DOHH2 (cell line): ENCODE results near the gene TGFBR2.

Experiments used
- CTCF ChIP-seq: fragments of 200-600 bp; sonication (generic); IDR thresholded peaks from one replicate; pipeline ENCODE4 v1.5.1; 2014; ENCODE audit warnings: antibody characterized with exemption, mild to moderate bottlenecking, low read depth, low read length; ENCODE audit not compliant: poor library complexity, severe bottlenecking
- EZH2phosphoT487 ChIP-seq: fragments of 200-600 bp; sonication (generic); IDR thresholded peaks from 2 replicates; pipeline ENCODE4 v1.6.1; 2017; ENCODE audit warnings: borderline replicate concordance, mild to moderate bottlenecking, antibody characterized with exemption, low read length, moderate library complexity, mixed read lengths

- TF ChIP-seq CTCF (no peak), EZH2phosphoT487 (no peak)
Observed at GRCh38 chr3:30614373-30614772, 8.0 kb downstream of the TGFBR2 start.
